Measurements from ENCODE around the gene KLF15.

DNA sequence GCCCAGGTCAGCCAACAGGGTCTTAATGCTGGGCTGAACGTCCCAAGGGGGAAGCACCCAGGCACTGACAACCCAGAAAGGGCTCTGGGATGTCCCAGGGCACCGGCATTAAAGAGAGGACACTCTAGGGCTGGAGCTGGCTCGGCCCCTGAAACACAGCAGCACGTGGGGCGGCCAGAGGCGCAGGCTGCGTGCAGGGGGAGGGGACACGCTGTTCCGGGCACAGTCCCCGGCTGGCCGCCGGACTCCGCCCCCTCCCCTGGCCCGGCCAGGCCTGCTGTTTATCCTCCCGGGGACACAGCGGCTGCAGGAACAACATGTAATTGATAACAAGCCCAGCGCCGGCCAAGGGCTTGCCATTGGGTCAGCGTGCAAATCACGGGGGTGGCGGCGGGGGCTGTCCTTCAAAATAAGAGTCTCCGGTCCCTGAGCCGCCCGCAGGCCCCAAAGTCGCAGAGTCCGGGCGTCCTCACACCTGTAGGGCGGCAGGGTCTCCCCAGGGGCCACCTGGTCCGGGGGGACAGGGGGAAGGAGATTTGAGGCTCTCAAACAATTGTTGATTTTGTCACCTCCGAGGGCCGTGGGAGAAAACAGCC, 1.3 kb downstream of the KLF15 start:
- TF ChIP-seq, protein P1, sequence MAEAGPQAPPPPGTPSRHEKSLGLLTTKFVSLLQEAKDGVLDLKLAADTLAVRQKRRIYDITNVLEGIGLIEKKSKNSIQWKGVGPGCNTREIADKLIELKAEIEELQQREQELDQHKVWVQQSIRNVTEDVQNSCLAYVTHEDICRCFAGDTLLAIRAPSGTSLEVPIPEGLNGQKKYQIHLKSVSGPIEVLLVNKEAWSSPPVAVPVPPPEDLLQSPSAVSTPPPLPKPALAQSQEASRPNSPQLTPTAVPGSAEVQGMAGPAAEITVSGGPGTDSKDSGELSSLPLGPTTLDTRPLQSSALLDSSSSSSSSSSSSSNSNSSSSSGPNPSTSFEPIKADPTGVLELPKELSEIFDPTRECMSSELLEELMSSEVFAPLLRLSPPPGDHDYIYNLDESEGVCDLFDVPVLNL (CRISPR knock-in tag; IDR thresholded peaks at IDR 0.05; ENCODE audit: borderline replicate concordance, low read depth) = no peak
- TF ChIP-seq NR2C2 (CRISPR knock-in tag; IDR thresholded peaks at IDR 0.05) (no peak), SOX15 (CRISPR knock-in tag; IDR thresholded peaks at IDR 0.05) (no peak), NR3C1 (CRISPR knock-in tag; conservative IDR thresholded peaks at IDR 0.05; ENCODE audit: low read depth) (no peak), JUN (CRISPR knock-in tag; IDR thresholded peaks at IDR 0.05) (no peak)
- TF ChIP-seq, protein P2, sequence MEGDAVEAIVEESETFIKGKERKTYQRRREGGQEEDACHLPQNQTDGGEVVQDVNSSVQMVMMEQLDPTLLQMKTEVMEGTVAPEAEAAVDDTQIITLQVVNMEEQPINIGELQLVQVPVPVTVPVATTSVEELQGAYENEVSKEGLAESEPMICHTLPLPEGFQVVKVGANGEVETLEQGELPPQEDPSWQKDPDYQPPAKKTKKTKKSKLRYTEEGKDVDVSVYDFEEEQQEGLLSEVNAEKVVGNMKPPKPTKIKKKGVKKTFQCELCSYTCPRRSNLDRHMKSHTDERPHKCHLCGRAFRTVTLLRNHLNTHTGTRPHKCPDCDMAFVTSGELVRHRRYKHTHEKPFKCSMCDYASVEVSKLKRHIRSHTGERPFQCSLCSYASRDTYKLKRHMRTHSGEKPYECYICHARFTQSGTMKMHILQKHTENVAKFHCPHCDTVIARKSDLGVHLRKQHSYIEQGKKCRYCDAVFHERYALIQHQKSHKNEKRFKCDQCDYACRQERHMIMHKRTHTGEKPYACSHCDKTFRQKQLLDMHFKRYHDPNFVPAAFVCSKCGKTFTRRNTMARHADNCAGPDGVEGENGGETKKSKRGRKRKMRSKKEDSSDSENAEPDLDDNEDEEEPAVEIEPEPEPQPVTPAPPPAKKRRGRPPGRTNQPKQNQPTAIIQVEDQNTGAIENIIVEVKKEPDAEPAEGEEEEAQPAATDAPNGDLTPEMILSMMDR (IDR thresholded peaks at IDR 0.05) = no peak

All from WTC11 (cell line).